Dendritic cell treated with granulocyte-macrophage colony-stimulating factor and Interleukin-4, amounts not matched to agents 40 ng/mL and 50 ng/mL, for 4 days (primary cell): ENCODE measurements around the gene ADCY2.

Source experiments
- H3K27ac Mint-ChIP-seq: one replicate; pipeline ENCODE4 v1.8.0; 2022; ENCODE audit warnings: mild to moderate bottlenecking, mixed read lengths
- H3K27me3 Mint-ChIP-seq: one replicate; pipeline ENCODE4 v1.8.0; 2022; ENCODE audit warnings: mild to moderate bottlenecking, mixed read lengths
- H3K36me3 Mint-ChIP-seq: one replicate; pipeline ENCODE4 v1.8.0; 2022; ENCODE audit warnings: low read depth, mixed read lengths
- H3K4me1 Mint-ChIP-seq: one replicate; pipeline ENCODE4 v1.8.0; 2022; ENCODE audit warnings: low read depth, mixed read lengths
- H3K4me3 Mint-ChIP-seq: one replicate; pipeline ENCODE4 v1.8.0; 2022; ENCODE audit warnings: mild to moderate bottlenecking, moderate library complexity, mixed read lengths
- H3K9me3 Mint-ChIP-seq: one replicate; pipeline ENCODE4 v1.8.0; 2022; ENCODE audit warnings: mixed read lengths
- intact Hi-C: fragments of 100-400 bp; cut with micrococcal nuclease; formaldehyde crosslinking; loops from one replicate; pipeline ENCODE4 v1.15.0; 2022

The ADCY2 gene

DNA sequence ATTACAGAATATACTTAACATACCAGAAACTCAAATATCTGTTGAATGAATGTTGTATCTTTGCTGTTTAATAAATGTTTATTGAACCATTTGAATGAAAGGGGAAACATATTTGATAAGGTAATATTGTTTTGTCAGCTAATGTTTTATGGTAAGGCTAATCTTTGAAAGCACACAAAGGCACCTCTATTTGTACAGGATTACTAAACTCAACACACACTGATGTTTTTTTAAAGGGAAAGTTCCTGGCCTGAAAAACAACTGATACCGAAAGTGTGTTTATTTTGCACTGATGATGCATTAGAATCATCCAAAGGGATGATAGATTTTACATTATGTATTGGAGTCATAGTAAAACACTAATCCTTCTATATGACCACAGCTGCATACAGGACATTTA lies 82.5 kb downstream of the ADCY2 start:
- H3K36me3 Mint-ChIP-seq: no peaks in the 10 kb centered on the region
- H3K4me1 Mint-ChIP-seq: no peaks in the 10 kb centered on the region
- no peaks in the 10 kb centered on the region for H3K27me3 Mint-ChIP-seq
- H3K27ac Mint-ChIP-seq: no peak overlapping the region
- no peak overlapping the region for H3K4me3 Mint-ChIP-seq
- intact Hi-C loops: no loop called here
- peaks cover 19% of the 10 kb centered on the region for H3K9me3 Mint-ChIP-seq

GRCh38 chr5:7488734-7489133 lies 92.8 kb downstream of the ADCY2 start:
- Mint-ChIP-seq H3K36me3 (no peaks in the 10 kb centered on the region), H3K4me3 (no peak overlapping the region), H3K27me3 (no peaks in the 10 kb centered on the region), H3K9me3 (no peaks in the 10 kb centered on the region), H3K27ac (no peak overlapping the region), H3K4me1 (no peaks in the 10 kb centered on the region)
- intact Hi-C loops: no loop called here

DNA sequence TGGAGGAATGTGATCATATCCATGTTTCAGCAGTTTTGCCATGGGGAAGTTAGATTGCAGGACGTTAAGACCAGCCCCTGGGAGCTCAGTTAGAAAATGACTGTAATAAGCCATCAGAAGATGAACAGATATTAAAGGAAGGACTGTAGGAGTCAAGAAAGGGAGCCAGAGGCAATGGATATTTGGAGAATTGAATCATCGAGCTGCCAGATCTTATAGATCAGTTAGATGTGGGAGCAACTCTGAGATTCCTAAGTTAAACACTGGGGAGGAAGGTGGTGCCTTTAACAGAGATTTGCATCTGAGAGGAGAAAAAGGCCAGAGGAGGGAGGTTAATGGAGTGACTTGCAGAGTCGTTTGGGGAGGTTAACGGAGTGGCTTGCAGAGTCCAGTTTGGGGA lies 96.4 kb downstream of the ADCY2 start:
- Mint-ChIP-seq H3K4me3 (no peak overlapping the region), H3K4me1 (no peaks in the 10 kb centered on the region), H3K27me3 (no peaks in the 10 kb centered on the region), H3K9me3 (no peaks in the 10 kb centered on the region), H3K36me3 (no peaks in the 10 kb centered on the region), H3K27ac (no peak overlapping the region)
- intact Hi-C loops: no loop called here

DNA sequence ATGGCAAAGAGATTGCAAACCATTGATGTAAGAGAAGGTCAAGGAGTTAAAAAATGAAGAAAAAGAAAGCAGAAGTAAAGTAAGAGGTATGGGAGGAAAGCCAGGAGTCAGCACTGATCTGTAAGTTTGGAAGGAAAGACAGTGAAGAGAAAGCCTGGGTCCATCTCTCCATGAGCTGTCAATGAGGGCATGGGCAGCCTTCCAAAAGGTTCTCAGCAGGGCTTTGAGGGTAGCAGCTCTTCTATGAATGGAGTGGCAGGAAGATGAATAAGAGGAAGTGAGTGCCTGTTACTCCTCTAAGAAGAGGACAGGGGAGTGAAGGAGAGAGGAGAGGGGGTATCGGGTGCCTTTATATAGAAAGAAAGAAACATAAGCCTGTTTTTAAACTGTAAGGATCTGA lies 97.1 kb downstream of the ADCY2 start:
- Mint-ChIP-seq H3K27me3 (no peaks in the 10 kb centered on the region), H3K4me1 (no peaks in the 10 kb centered on the region), H3K4me3 (no peak overlapping the region), H3K9me3 (no peaks in the 10 kb centered on the region), H3K36me3 (no peaks in the 10 kb centered on the region), H3K27ac (no peak overlapping the region)
- intact Hi-C loops: no loop called here

DNA sequence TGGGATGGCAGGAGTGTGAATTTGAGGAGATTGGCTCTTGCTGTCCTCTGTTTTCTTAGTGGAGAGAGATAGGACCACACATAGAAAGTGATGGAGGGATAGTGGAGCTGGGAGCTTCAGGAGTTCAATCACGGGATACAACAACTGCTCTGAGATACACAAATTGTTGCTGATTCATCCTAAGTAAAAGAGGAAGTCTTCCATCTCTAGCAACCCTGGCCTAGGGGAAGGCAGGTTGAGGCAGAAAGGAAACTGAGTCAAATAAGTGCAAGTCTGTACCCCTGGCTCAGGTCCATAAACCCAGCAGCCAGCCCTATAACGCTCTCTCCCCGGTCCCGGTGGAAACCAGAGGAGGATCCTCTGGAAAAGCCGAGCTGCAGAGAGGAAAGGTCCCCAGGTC lies 97.7 kb downstream of the ADCY2 start:
- intact Hi-C loops: no loop called here
- H3K27me3 Mint-ChIP-seq: no peaks in the 10 kb centered on the region
- no peaks in the 10 kb centered on the region for H3K36me3 Mint-ChIP-seq
- H3K4me1 Mint-ChIP-seq: no peaks in the 10 kb centered on the region
- H3K27ac Mint-ChIP-seq: no peak overlapping the region
- no peak overlapping the region for H3K4me3 Mint-ChIP-seq
- no peaks in the 10 kb centered on the region for H3K9me3 Mint-ChIP-seq

DNA sequence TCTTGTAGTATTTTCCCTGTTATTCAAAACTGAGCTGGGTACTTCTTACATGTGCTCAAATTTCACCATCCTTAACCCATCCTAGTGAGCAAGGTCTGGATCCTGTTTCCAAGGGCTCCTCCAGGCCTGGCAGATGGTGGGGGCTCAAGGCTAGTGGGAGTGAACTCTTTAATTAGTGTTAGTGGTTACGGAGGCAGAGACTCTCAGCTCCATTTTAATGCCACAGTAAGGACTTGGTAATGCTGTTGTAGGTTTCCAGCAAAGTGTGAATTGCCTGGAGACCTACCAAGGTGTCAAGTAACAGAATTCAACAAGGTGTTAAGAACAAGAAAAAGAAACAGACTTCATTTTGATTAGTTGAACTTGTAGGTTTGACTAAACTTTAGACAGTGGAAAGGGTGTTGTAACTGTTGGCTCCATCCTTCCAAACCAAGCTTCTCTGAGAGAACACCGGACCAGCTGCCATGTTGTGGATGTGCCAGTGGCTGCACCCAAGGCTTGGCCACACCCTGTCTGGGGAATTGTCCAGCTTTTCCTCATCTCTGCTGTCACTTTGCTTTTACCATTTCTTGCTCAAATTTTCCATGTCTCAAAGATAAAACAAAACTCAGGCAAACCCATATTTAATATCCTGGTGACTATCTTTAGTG lies 98.7 kb downstream of the ADCY2 start:
- no peak overlapping the region for H3K27ac Mint-ChIP-seq
- intact Hi-C loops: no loop called here
- H3K4me3 Mint-ChIP-seq: no peak overlapping the region
- no peaks in the 10 kb centered on the region for H3K4me1 Mint-ChIP-seq
- H3K36me3 Mint-ChIP-seq: no peaks in the 10 kb centered on the region
- H3K9me3 Mint-ChIP-seq: no peaks in the 10 kb centered on the region
- H3K27me3 Mint-ChIP-seq: no peaks in the 10 kb centered on the region

- Mint-ChIP-seq H3K9me3 (no peaks in the 10 kb centered on the region), H3K36me3 (no peaks in the 10 kb centered on the region), H3K27ac (no peak overlapping the region), H3K4me1 (no peaks in the 10 kb centered on the region), H3K4me3 (no peak overlapping the region), H3K27me3 (no peaks in the 10 kb centered on the region)
- intact Hi-C loops: no loop called here
Observed at GRCh38 chr5:7495131-7495517, 99.2 kb downstream of the ADCY2 start.

DNA sequence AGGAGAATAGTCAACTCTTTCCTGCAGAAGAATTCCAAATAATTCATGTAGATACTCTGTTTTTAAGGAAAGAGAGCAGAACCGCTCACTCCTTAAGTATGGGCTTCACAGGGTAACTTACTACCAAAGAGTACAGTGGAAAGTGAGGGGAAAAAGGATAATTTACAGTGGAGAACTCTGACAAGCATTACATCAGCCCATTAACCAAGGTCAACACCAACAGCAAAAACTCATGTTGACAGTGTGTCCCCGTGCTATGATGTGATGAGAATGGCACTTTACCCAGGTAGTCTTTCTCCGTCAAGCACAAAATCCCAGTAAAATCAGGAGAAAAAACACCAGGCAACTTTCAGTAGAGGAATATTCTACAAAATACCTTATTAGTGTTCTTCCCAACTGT lies 104.3 kb downstream of the ADCY2 start:
- Mint-ChIP-seq H3K27ac (no peak overlapping the region), H3K36me3 (no peaks in the 10 kb centered on the region), H3K27me3 (no peaks in the 10 kb centered on the region), H3K9me3 (no peaks in the 10 kb centered on the region), H3K4me3 (no peak overlapping the region), H3K4me1 (no peaks in the 10 kb centered on the region)
- intact Hi-C loops: no loop called here

DNA sequence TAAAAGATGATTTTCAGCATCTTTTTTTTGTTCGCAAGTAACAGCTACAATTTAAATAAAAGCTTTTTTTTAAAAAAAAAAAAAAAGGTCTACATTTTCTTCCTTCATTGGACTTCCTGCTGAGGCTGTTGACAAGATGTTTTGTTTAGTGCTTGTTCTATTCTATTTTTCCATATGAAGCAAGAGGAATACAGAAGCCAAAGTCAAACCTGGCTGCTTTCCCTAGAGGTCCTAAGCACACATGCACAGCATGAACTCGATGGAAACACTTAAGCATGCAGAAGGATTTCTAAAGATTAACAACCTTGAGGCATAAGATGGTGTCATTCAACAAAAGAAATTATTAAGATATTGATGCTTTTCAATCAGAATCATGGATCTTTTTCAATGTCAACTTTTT lies 105.1 kb downstream of the ADCY2 start:
- Mint-ChIP-seq H3K27ac (no peak overlapping the region), H3K36me3 (no peaks in the 10 kb centered on the region), H3K27me3 (no peaks in the 10 kb centered on the region), H3K4me3 (no peak overlapping the region), H3K9me3 (no peaks in the 10 kb centered on the region), H3K4me1 (no peaks in the 10 kb centered on the region)
- intact Hi-C loops: no loop called here

- Mint-ChIP-seq H3K36me3 (no peaks in the 10 kb centered on the region), H3K9me3 (no peaks in the 10 kb centered on the region), H3K27ac (no peak overlapping the region), H3K4me3 (no peak overlapping the region), H3K4me1 (no peaks in the 10 kb centered on the region), H3K27me3 (no peaks in the 10 kb centered on the region)
- intact Hi-C loops: no loop called here
Observed at GRCh38 chr5:7503564-7503963, 107.6 kb downstream of the ADCY2 start.

DNA sequence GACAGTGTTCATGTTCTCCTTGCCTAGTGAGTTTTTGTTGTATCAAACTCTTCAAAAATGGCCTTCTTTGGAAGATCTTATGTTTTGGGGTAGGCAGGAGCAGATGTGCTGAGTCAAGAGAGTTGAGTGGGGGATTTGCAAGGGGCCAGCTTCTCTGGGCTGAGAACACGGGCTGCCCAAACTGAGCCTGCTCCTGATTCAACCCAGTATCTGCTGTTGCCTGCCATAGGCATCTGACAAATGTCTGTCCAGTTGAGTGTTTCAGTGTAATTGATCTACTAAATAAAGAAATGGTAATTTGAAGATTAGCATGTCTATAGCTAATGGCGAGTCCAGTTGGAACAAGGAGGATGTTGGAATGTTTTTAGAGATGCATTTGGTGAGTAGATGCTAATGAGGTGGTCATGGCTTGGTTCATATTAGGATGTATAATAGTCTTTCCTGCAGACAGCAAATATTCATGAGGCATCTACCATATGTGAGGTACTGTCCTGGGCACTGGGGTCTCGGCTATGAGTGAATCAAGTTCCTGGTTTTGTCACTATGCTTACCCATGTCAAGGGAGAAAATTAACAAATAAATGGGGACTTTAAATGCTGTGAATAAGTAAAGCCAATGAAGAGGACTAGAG lies 119.5 kb downstream of the ADCY2 start:
- H3K4me3 Mint-ChIP-seq: no peak overlapping the region
- H3K27me3 Mint-ChIP-seq: no peaks in the 10 kb centered on the region
- no peaks in the 10 kb centered on the region for H3K36me3 Mint-ChIP-seq
- no peaks in the 10 kb centered on the region for H3K4me1 Mint-ChIP-seq
- no peak overlapping the region for H3K27ac Mint-ChIP-seq
- no peaks in the 10 kb centered on the region for H3K9me3 Mint-ChIP-seq
- intact Hi-C loops: no loop called here

DNA sequence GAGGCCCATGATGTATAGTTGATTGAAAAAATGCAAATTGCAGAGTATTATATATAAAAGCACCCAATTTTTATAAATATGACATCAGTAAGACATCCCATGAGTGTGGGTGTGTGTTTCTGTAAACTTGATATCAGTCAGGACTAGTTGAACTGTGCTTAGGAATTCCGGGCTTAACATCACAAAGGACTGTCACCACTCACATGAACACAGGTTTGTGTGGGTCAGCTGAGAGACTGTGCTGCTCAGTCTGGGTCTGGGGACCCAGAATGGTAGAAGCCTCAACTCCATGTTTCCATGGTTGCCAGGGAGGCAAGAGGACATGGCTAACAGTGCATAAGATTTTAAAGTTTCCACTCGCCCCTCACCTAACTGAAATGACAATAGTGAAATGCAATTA lies 120.3 kb downstream of the ADCY2 start:
- no peaks in the 10 kb centered on the region for H3K4me1 Mint-ChIP-seq
- intact Hi-C loops: no loop called here

GRCh38 chr5:7517006-7517405 lies 121.1 kb downstream of the ADCY2 start:
- no peak overlapping the region for H3K4me3 Mint-ChIP-seq
- no peaks in the 10 kb centered on the region for H3K36me3 Mint-ChIP-seq
- no peaks in the 10 kb centered on the region for H3K27me3 Mint-ChIP-seq
- H3K9me3 Mint-ChIP-seq: no peaks in the 10 kb centered on the region
- no peak overlapping the region for H3K27ac Mint-ChIP-seq
- intact Hi-C loops: no loop called here
- no peaks in the 10 kb centered on the region for H3K4me1 Mint-ChIP-seq

More for the DNA sequence above, 120.3 kb downstream of the ADCY2 start:
- no peak overlapping the region for H3K27ac Mint-ChIP-seq
- no peaks in the 10 kb centered on the region for H3K36me3 Mint-ChIP-seq
- no peaks in the 10 kb centered on the region for H3K27me3 Mint-ChIP-seq
- no peaks in the 10 kb centered on the region for H3K9me3 Mint-ChIP-seq
- no peak overlapping the region for H3K4me3 Mint-ChIP-seq

DNA sequence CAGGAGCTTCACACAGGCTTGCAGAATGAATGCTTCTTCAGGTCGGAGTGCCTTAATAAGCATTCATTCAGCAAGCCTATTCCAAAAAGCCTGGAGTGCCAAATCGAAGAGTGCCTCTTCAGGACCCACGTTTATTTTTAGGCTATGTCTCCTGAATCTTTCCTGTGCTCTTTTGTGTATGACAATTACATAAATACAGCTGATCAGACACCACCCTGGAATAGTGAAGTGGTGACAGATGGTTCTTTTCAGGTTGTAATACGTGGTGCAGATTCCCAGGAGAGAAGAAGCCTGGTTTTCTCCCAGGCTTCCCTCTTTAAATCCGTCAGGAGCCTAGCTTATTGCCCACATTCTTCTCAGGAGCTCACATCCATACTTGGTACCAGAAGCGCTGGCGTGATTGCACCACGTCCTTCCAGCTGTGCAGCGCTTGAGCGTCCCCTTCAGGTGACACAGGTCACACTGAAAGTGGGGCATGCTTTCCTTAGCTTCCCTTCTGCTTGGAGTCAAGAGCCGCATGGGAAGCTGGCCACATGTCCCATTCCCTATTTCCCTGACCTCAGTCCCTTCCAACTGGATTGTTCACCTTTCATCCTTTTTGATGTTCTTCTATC lies 123.1 kb downstream of the ADCY2 start:
- no peak overlapping the region for H3K4me3 Mint-ChIP-seq
- H3K4me1 Mint-ChIP-seq: no peaks in the 10 kb centered on the region
- no peaks in the 10 kb centered on the region for H3K9me3 Mint-ChIP-seq
- H3K27me3 Mint-ChIP-seq: no peaks in the 10 kb centered on the region
- H3K27ac Mint-ChIP-seq: no peak overlapping the region
- intact Hi-C loops: no loop called here
- H3K36me3 Mint-ChIP-seq: no peaks in the 10 kb centered on the region

DNA sequence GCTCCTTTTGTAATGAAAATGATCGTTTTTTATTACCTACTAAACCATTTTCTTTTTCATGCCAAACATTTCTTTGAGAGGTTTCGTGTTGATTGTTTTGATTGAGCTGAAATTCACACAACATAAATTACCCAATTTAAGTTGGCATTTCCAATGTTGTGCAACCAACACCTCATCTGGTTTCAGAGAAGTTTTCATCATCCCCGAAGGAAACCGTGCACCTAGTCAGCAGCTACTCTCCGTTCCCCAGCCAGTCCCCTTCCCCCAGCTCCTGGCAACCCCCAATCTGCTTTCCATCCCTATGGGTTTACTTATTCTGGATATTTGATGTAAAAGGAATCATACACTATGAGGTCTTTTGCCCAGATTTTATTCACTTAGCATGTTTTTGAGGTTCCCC lies 123.6 kb downstream of the ADCY2 start:
- no peaks in the 10 kb centered on the region for H3K4me1 Mint-ChIP-seq
- no peak overlapping the region for H3K4me3 Mint-ChIP-seq
- intact Hi-C loops: no loop called here
- H3K9me3 Mint-ChIP-seq: no peaks in the 10 kb centered on the region
- H3K27me3 Mint-ChIP-seq: no peaks in the 10 kb centered on the region
- H3K27ac Mint-ChIP-seq: no peak overlapping the region
- H3K36me3 Mint-ChIP-seq: no peaks in the 10 kb centered on the region
